Pancreas (tissue), 10 donors: Measurements from ENCODE around the gene STK39. TPM values are rescaled to one million over a fixed set of nuclear protein-coding genes. Genes with fewer than 3 reads are reported as not detected.

ENCODE experiments used
- ATAC-seq, 4 donors: fragments of 200-7000 bp; cut with Tn5 transposase; one replicate each; pipeline versions ENCODE4 v1.8.0 to v1.9.1; 2020; ENCODE audit warnings: mild to moderate bottlenecking in 4 of 4, moderate library complexity in 4 of 4
- DNase-seq, 6 donors: peaks; one replicate each; pipeline ENCODE4 v3.0.0-alpha.2; 2020
- FAIRE-seq: peaks from 2 replicates; lab custom pipeline; 2012; peaks lifted over from hg19 to GRCh38; lab: Jason Lieb, UNC
- H3K27ac ChIP-seq, 4 donors: fragments of 200-600 bp; sonication (generic); 1 replicate in 3 of 4; 2 replicates in 1 of 4; pipeline versions ENCODE4 v1.5.0 to v1.8.0; 2020
- H3K27me3 ChIP-seq, 4 donors: fragments of 200-600 bp; one replicate each; pipeline ENCODE4 v1.8.0; 2021
- H3K36me3 ChIP-seq, 3 donors: fragments of 200-600 bp; sonication (generic) in 1 of 3; one replicate each; pipeline versions ENCODE4 v1.5.0 to v1.8.0; 2020 to 2021
- H3K4me1 ChIP-seq, 3 donors: fragments of 200-600 bp; one replicate each; pipeline ENCODE4 v1.8.0; 2021
- H3K4me3 ChIP-seq, 4 donors: fragments of 200-600 bp; sonication (generic) in 2 of 4; one replicate each; pipeline versions ENCODE4 v1.5.0 to v1.8.0; 2020 to 2021
- H3K9me3 ChIP-seq, 4 donors: fragments of 200-600 bp; one replicate each; pipeline ENCODE4 v1.8.0; 2021
- WGBS, 2 donors: extraction: QIAGEN DNeasy Blood & Tissue Kit; methylation state at CpG; one replicate each; pipeline ENCODE4 v1.1.7; 2013; 5-methylcytosine and 5-hydroxymethylcytosine counted together
- intact Hi-C, 3 donors: fragments of 100-400 bp; cut with DNase I; formaldehyde crosslinking; loops; one replicate each; pipeline versions ENCODE4 v1.11.1 to v1.14.2; 2022
- polyA plus RNA-seq, 2 donors: library from polyadenylated mRNA; stranded (reverse); fragments of 200-250 nt; gene quantifications; one replicate each; pipeline ENCODE4 v1.2.3, GENCODE V29; 2013
- total RNA-seq, 6 donors: library from RNA; stranded (reverse); fragmentation: NEBNext Ultra II Directional in 4 of 6; extraction: Animal tissue kit (Norgen Biotek cat#: 25700) in 4 of 6; gene quantifications; one replicate each; pipeline versions ENCODE4 v1.2.1 to v1.2.4, GENCODE V29; 2021 to 2023
- TF ChIP-seq, protein P1 (sequence below), 4 donors: fragments of 200-600 bp; sonication (generic) in 3 of 4; IDR thresholded peaks; one replicate each; pipeline versions ENCODE4 v1.5.0 to v1.8.0; 2021; ENCODE audit warnings: antibody characterized with exemption in 4 of 4
- donor health status: healthy with polysubstance abuse.
- donor health status: DM: no; HTN: no; CAD: no; lungs with moderate emphysema.
- donor health status: DM: no; HTN: no; CAD: no.
- donor health status: control.
- donor health status: control.
- donor health status: Bipolar disorder and iron deficiency.
- donor health status: DM: yes; HTN: yes; CAD: no.
- donor health status: DM: no; HTN: no; CAD: no.
- donor health status: DM: no; HTN: no; CAD: no.
- donor health status: DM: yes; HTN: yes; CAD: no.

Gene STK39
- total and polyA plus RNA-seq, 8 donors: 9.5 to 23.1 (median 15.5) TPM

GRCh38 chr2:168215813-168216212 is 31.6 kb downstream of the STK39 start:
- DNase-seq (no peak), ATAC-seq (no peak), FAIRE-seq (no peak)
- Histone ChIP-seq H3K4me3 (no peak overlapping the region), H3K36me3 (no peaks in the 10 kb centered on the region), H3K27me3 (no peaks in the 10 kb centered on the region), H3K9me3 (no peaks in the 10 kb centered on the region), H3K4me1 (peaks cover 19 to 23% (median 21%) of the 10 kb centered on the region in 3 donors), H3K27ac (no peak overlapping the region)
- TF ChIP-seq, protein P1, sequence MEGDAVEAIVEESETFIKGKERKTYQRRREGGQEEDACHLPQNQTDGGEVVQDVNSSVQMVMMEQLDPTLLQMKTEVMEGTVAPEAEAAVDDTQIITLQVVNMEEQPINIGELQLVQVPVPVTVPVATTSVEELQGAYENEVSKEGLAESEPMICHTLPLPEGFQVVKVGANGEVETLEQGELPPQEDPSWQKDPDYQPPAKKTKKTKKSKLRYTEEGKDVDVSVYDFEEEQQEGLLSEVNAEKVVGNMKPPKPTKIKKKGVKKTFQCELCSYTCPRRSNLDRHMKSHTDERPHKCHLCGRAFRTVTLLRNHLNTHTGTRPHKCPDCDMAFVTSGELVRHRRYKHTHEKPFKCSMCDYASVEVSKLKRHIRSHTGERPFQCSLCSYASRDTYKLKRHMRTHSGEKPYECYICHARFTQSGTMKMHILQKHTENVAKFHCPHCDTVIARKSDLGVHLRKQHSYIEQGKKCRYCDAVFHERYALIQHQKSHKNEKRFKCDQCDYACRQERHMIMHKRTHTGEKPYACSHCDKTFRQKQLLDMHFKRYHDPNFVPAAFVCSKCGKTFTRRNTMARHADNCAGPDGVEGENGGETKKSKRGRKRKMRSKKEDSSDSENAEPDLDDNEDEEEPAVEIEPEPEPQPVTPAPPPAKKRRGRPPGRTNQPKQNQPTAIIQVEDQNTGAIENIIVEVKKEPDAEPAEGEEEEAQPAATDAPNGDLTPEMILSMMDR (IDR thresholded peaks at IDR 0.05): no peak
- intact Hi-C loops: no loop called here
- 64 to 85% methylated on average over 1 of the region's 1 CpG for WGBS, 2 donors

GRCh38 chr2:168212866-168213265 is 34.5 kb downstream of the STK39 start:
- FAIRE-seq (no peak), ATAC-seq (no peak), DNase-seq (no peak)
- TF ChIP-seq, protein P1 (IDR thresholded peaks at IDR 0.05): no peak
- H3K27me3 ChIP-seq: no peaks in the 10 kb centered on the region
- no peaks in the 10 kb centered on the region for H3K9me3 ChIP-seq
- peaks cover 15 to 16% (median 16%) of the 10 kb centered on the region in 3 donors for H3K4me1 ChIP-seq
- intact Hi-C loops: no loop called here
- H3K4me3 ChIP-seq: no peak overlapping the region
- WGBS, 2 donors: 55 to 61% methylated on average over 3 of the region's 3 CpGs
- H3K27ac ChIP-seq: peak overlapping the region in 1 of 4 donors; percentile 77
- H3K36me3 ChIP-seq: no peaks in the 10 kb centered on the region

GRCh38 chr2:168212167-168212566 is 35.2 kb downstream of the STK39 start:
- H3K27ac ChIP-seq: peak overlapping the region in 3 of 4 donors; percentile 40 to 88 (median 77)
- FAIRE-seq (no peak), ATAC-seq (peak; percentile 39 to 56 (median 44)), DNase-seq (no peak)
- TF ChIP-seq, protein P1 (IDR thresholded peaks at IDR 0.05): no peak
- 21 to 26% methylated on average over 4 of the region's 4 CpGs for WGBS, 2 donors
- intact Hi-C loops: no loop called here
- peaks cover 15 to 16% (median 16%) of the 10 kb centered on the region in 3 donors for H3K4me1 ChIP-seq
- no peaks in the 10 kb centered on the region for H3K9me3 ChIP-seq
- H3K4me3 ChIP-seq: peak overlapping the region in 1 of 4 donors; percentile 15
- no peaks in the 10 kb centered on the region for H3K27me3 ChIP-seq
- no peaks in the 10 kb centered on the region for H3K36me3 ChIP-seq

GRCh38 chr2:168211664-168212163 is 35.7 kb downstream of the STK39 start:
- Histone ChIP-seq H3K27ac (peak overlapping the region; percentile 38 to 88 (median 58)), H3K4me1 (peaks cover 15 to 16% (median 16%) of the 10 kb centered on the region in 3 donors), H3K36me3 (no peaks in the 10 kb centered on the region), H3K27me3 (no peaks in the 10 kb centered on the region), H3K4me3 (peak overlapping the region in 1 of 4 donors; percentile 15), H3K9me3 (no peaks in the 10 kb centered on the region)
- TF ChIP-seq, protein P1 (IDR thresholded peaks at IDR 0.05): no peak
- 44 to 46% methylated on average over 5 of the region's 5 CpGs for WGBS, 2 donors
- DNase-seq: no peak
- ATAC-seq: peak; percentile 40 to 71 (median 54)
- intact Hi-C loops: no loop called here
- FAIRE-seq: no peak

DNA sequence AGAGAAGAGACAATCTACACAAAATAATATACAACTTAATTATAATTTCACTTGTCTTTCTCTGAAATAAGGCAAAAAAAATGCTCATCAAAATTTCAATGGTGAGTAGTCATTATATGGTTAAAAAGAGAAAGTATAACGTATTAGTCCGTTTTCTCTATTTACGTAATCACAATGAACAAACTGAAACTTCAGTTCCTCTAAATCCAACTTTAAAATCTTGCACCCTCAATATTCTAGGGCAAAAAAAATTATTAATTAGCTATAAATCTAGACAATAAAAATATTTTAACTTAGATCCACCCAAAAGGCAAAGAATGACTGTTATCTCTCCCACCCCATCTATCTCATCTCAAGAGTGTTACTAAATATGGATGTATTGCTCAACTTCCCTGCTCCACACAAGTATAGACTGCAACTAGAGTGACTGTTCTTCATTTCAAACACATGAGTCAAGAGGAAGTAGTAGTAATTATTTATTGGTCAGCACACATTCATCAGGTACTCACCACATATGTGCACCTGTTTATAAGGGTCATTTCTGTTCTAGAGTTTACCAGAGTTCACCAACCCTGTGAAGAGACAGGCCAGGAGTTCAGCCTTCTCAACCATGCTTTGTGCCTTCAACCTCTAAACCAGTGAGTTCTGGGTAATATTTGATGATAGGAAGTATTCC is 36.4 kb downstream of the STK39 start:
- Histone ChIP-seq H3K27ac (peak overlapping the region; percentile 38 to 88 (median 58)), H3K4me3 (peak overlapping the region in 1 of 4 donors; percentile 13), H3K36me3 (no peaks in the 10 kb centered on the region), H3K9me3 (no peaks in the 10 kb centered on the region), H3K4me1 (peaks cover 15 to 16% (median 16%) of the 10 kb centered on the region in 3 donors), H3K27me3 (no peaks in the 10 kb centered on the region)
- intact Hi-C loops: no loop called here
- ATAC-seq: peak; percentile 90 to 96 (median 93)
- no peak for DNase-seq
- 23 to 30% methylated on average over 3 of the region's 3 CpGs for WGBS, 2 donors
- no peak for FAIRE-seq
- TF ChIP-seq, protein P1 (IDR thresholded peaks at IDR 0.05): no peak
